ENCODE data around the gene SNCB. TPM values are rescaled to one million over a fixed set of nuclear protein-coding genes. Genes with fewer than 3 reads are reported as not detected.

SNCB gene
- total RNA-seq, 1 donor from 2014 or later = 0.44 TPM

GRCh38 chr5:176671399-176671798, 41.1 kb upstream of the SNCB start:
- Histone ChIP-seq H3K4me3 (no peak overlapping the region), H3K4me1 (peaks cover 13% of the 10 kb centered on the region), H3K9me3 (replicated peaks) (no peaks in the 10 kb centered on the region), H3K36me3 (no peaks in the 10 kb centered on the region), H3K27me3 (ENCODE audit: low read depth) (peaks cover 66% of the 10 kb centered on the region), H3K27ac (replicated peaks) (no peak overlapping the region)
- intact Hi-C loops (cut with micrococcal nuclease) = no loop called here
- no peak for TF ChIP-seq CTCF (IDR thresholded peaks at IDR 0.05; ENCODE audit: borderline replicate concordance)
- DNase-seq = no peak

- DNase-seq = no peak
- Histone ChIP-seq H3K4me1 (peaks cover 3% of the 10 kb centered on the region), H3K27ac (replicated peaks) (no peak overlapping the region), H3K4me3 (no peak overlapping the region), H3K27me3 (ENCODE audit: low read depth) (peaks cover 75% of the 10 kb centered on the region), H3K9me3 (replicated peaks) (no peaks in the 10 kb centered on the region), H3K36me3 (no peaks in the 10 kb centered on the region)
- no peak for TF ChIP-seq CTCF (IDR thresholded peaks at IDR 0.05; ENCODE audit: borderline replicate concordance)
- intact Hi-C loops (cut with micrococcal nuclease) = no loop called here
These were observed 40.1 kb upstream of the SNCB start for GRCh38 chr5:176670449-176670848.

- Histone ChIP-seq H3K4me1 (no peaks in the 10 kb centered on the region), H3K36me3 (no peaks in the 10 kb centered on the region), H3K27ac (replicated peaks) (no peak overlapping the region), H3K4me3 (no peak overlapping the region), H3K9me3 (replicated peaks) (no peaks in the 10 kb centered on the region), H3K27me3 (ENCODE audit: low read depth) (peaks cover 93% of the 10 kb centered on the region)
- DNase-seq = no peak
- TF ChIP-seq CTCF (IDR thresholded peaks at IDR 0.05; ENCODE audit: borderline replicate concordance) = no peak
- intact Hi-C loops (cut with micrococcal nuclease) = loop anchor here (10.0 kb wide), 1 partner anchor 287 kb away; no protein-coding TSS in a partner anchor
These were observed 37.3 kb upstream of the SNCB start for GRCh38 chr5:176667637-176668036.

GRCh38 chr5:176665517-176665916, 35.2 kb upstream of the SNCB start:
- intact Hi-C loops (cut with micrococcal nuclease) = loop anchor here (10.0 kb wide), 1 partner anchor 289 kb away; no protein-coding TSS in a partner anchor
- no peak for TF ChIP-seq CTCF (IDR thresholded peaks at IDR 0.05; ENCODE audit: borderline replicate concordance)
- Histone ChIP-seq H3K27me3 (ENCODE audit: low read depth) (peaks cover 78% of the 10 kb centered on the region), H3K36me3 (no peaks in the 10 kb centered on the region), H3K9me3 (replicated peaks) (no peaks in the 10 kb centered on the region), H3K27ac (replicated peaks) (no peak overlapping the region), H3K4me1 (peaks cover 5% of the 10 kb centered on the region), H3K4me3 (no peak overlapping the region)
- no peak for DNase-seq

- no peak for DNase-seq
- peaks cover 5% of the 10 kb centered on the region for H3K4me1 ChIP-seq
- H3K27me3 ChIP-seq (ENCODE audit: low read depth) = peaks cover 71% of the 10 kb centered on the region
- H3K27ac ChIP-seq (replicated peaks) = no peak overlapping the region
- intact Hi-C loops (cut with micrococcal nuclease) = loop anchor here (10.0 kb wide), 1 partner anchor 290 kb away; no protein-coding TSS in a partner anchor
- H3K9me3 ChIP-seq (replicated peaks) = no peaks in the 10 kb centered on the region
- H3K4me3 ChIP-seq = no peak overlapping the region
- H3K36me3 ChIP-seq = no peaks in the 10 kb centered on the region
- TF ChIP-seq CTCF (IDR thresholded peaks at IDR 0.05; ENCODE audit: borderline replicate concordance) = no peak
These were observed 34.6 kb upstream of the SNCB start for GRCh38 chr5:176664886-176665285.

Data from left ventricle myocardium inferior (tissue), 1 donor.